AG20443 (cell line): ENCODE data around the gene PARD6B.
"Not testable (repeated sequence)": the region's sequence is repeated elsewhere in the genome, so short reads cannot be mapped to it uniquely, and the experiment has no call there.

Source experiments
- DNase-seq: peaks from one replicate; pipeline ENCODE4 v3.0.0; 2012; ENCODE audit warnings: low spot score, mixed read lengths

PARD6B gene

GRCh38 chr20:50774515-50774914, 43.1 kb downstream of the PARD6B start:
- no peak for DNase-seq

GRCh38 chr20:50776122-50776817, 44.9 kb downstream of the PARD6B start:
- no peak for DNase-seq

GRCh38 chr20:50777373-50777772, 46.0 kb downstream of the PARD6B start:
- no peak for DNase-seq

- DNase-seq = not testable (repeated sequence)
Observed at GRCh38 chr20:50778994-50779393, 47.6 kb downstream of the PARD6B start.

GRCh38 chr20:50783390-50783789, 52.0 kb downstream of the PARD6B start:
- DNase-seq = no peak

GRCh38 chr20:50783903-50784302, 52.5 kb downstream of the PARD6B start:
- DNase-seq = no peak

GRCh38 chr20:50784464-50784863, 53.1 kb downstream of the PARD6B start:
- DNase-seq = no peak

- DNase-seq = no peak
Observed at GRCh38 chr20:50786703-50787102, 55.3 kb downstream of the PARD6B start.

- no peak for DNase-seq
Observed at GRCh38 chr20:50787181-50787580, 55.8 kb downstream of the PARD6B start.

- DNase-seq = peak; percentile 61
Observed at GRCh38 chr20:50788045-50788991, 56.9 kb downstream of the PARD6B start.

- DNase-seq = no peak
Observed at GRCh38 chr20:50789968-50790650, 58.7 kb downstream of the PARD6B start.

- DNase-seq = peak; percentile 97
Observed at GRCh38 chr20:50790651-50791277, 59.4 kb downstream of the PARD6B start.

GRCh38 chr20:50792708-50793574, 61.6 kb downstream of the PARD6B start:
- DNase-seq = no peak

GRCh38 chr20:50793575-50794016, 62.2 kb downstream of the PARD6B start:
- not testable (repeated sequence) for DNase-seq

GRCh38 chr20:50794181-50794845, 62.9 kb downstream of the PARD6B start:
- DNase-seq = no peak

- DNase-seq = peak; percentile 97
Observed at GRCh38 chr20:50794846-50795634, 63.7 kb downstream of the PARD6B start, which contains the start of gene BCAS4. Gene BCAS4, plus strand, starts transcription at chr20:50795061. Its CDS starts 23 bp downstream, at chr20:50795084.

- DNase-seq = no peak
Observed at GRCh38 chr20:50797142-50797541, 65.8 kb downstream of the PARD6B start.

- no peak for DNase-seq
Observed at GRCh38 chr20:50798650-50799049, 67.3 kb downstream of the PARD6B start.

GRCh38 chr20:50799176-50799889, 68.0 kb downstream of the PARD6B start:
- no peak for DNase-seq
